ENCODE data around the gene MLLT10.

Gene MLLT10

DNA sequence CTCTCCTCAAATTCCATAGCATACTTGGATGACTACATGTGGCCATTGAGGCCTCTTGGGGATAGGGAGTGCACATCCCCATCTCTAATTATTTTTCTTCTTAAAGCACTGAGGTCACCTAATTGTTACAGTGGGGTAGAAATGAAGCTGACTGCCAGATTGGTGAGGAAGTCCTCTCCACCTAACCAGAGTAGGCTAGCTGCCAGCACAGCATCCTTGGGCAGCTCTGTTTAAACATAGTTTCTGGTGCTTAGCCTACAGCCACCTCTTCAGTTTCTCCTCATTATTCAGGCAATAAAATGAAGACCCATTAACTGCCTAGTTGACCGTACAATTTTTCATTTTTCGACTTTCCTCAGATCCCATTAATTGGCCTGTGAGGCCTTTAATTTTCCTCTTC is 104.6 kb downstream of the MLLT10 start:
- no peak for DNase-seq (ENCODE audit: low read depth)

GRCh38 chr10:21648040-21648439 is 114.0 kb downstream of the MLLT10 start:
- no peak for DNase-seq (ENCODE audit: low read depth)

DNA sequence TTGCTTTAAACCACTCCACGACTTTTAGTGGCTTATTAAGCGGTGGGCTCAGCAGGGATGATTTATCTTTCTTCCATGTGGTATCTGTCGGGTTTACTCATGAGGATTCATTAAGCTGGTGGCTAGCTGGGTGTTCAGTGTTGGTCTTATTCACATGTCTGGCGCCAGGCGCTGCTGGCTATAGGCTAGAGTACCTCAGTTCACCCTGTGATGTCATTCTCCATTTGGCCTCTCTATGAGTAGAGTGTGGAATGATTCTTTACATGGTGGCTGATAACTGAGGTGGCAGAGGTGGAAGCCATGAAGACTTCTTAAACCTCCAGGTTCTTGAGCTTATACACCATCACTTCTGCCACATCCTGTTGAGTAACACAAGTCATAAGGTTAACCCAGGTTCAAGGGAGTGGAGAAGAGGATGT is 115.4 kb downstream of the MLLT10 start:
- DNase-seq (ENCODE audit: low read depth): no peak

DNA sequence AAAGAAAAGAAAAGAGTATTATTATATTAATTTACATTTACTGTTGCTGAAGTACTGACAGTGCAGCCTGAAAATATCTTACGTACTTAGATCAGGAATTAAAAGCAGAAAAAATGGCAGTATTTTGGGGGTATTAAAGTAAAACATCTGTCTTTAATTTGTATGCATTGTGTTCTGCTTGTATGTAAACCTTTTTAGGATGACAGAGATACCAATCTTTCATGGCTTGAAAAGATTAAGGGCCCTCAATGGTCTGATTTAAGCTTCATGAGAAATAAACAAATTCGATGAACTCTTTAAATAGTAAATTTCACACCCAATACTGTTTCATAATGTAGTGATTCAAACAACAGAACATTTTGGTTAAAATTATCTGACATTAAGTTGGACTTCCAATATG is 116.3 kb downstream of the MLLT10 start:
- no peak for DNase-seq (ENCODE audit: low read depth)

DNA sequence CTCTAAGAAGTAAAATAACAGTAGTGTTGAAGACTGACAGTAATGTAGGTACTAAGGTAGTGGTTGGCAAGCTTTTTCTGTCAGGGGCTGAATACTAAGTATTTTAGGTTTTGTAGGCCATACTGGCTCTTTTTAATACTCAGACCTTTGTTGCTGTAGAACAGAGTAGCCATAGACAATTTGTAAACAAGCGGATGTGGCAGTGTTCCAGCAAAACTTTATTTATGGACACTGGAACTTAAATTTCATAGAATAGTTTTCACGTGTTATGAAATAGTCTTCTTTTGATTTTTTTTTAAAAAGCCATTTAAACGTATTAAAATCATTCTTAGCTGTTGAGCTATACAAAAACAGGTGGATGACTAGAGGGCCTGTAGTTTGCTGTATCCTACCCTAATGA is 121.2 kb downstream of the MLLT10 start:
- DNase-seq (ENCODE audit: low read depth): no peak

- DNase-seq (ENCODE audit: low read depth): no peak
Observed at GRCh38 chr10:21655687-21656086, 121.7 kb downstream of the MLLT10 start.

- no peak for DNase-seq (ENCODE audit: low read depth)
Observed at GRCh38 chr10:21661087-21661486, 127.1 kb downstream of the MLLT10 start.

GRCh38 chr10:21661935-21662334 is 127.9 kb downstream of the MLLT10 start:
- DNase-seq (ENCODE audit: low read depth): no peak

- no peak for DNase-seq (ENCODE audit: low read depth)
Observed at GRCh38 chr10:21662635-21663034, 128.6 kb downstream of the MLLT10 start.

GRCh38 chr10:21668831-21669230 is 134.8 kb downstream of the MLLT10 start:
- no peak for DNase-seq (ENCODE audit: low read depth)

- no peak for DNase-seq (ENCODE audit: low read depth)
Observed at GRCh38 chr10:21670391-21670790, 136.4 kb downstream of the MLLT10 start.

DNA sequence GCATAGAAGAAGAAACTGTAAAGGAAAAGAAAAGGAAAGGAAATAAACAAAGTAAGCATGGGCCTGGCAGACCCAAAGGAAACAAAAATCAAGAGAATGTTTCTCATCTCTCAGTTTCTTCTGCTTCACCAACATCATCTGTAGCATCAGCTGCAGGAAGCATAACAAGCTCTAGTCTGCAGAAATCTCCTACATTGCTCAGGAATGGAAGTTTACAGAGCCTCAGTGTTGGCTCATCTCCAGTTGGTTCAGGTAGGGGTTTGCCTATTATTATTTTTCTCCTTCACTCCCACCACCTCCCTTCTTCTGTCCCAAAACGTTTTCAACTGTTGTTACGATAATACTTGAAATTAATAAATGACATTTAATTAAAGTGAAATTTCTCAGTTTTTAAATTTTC is 139.6 kb downstream of the MLLT10 start:
- no peak for DNase-seq (ENCODE audit: low read depth)

GRCh38 chr10:21675157-21675796 is 141.2 kb downstream of the MLLT10 start:
- DNase-seq (ENCODE audit: low read depth): no peak

GRCh38 chr10:21677551-21677950 is 143.5 kb downstream of the MLLT10 start:
- no peak for DNase-seq (ENCODE audit: low read depth)

GRCh38 chr10:21681156-21681555 is 147.1 kb downstream of the MLLT10 start:
- no peak for DNase-seq (ENCODE audit: low read depth)

- no peak for DNase-seq (ENCODE audit: low read depth)
Observed at GRCh38 chr10:21687266-21688008, 153.4 kb downstream of the MLLT10 start.

GRCh38 chr10:21688009-21688332 is 153.9 kb downstream of the MLLT10 start:
- no peak for DNase-seq (ENCODE audit: low read depth)

DNA sequence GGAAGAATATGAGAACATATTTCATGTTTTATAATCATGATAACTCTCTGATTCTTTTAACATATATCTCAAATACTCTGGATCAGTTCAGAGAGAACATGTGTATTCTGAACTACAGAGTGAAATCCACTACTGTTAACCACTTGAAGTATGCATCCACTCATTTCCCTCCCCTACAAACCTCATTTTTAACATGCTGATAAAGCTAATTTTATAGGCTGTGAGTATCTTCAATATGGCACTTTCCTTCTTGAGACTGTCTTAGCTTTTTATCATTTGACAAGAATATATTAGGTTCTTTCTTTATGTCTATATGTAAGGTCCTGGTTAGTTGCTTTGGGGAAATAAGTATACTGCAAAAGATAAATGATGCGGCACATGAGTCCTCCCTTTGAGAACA is 154.8 kb downstream of the MLLT10 start:
- no peak for DNase-seq (ENCODE audit: low read depth)

DNA sequence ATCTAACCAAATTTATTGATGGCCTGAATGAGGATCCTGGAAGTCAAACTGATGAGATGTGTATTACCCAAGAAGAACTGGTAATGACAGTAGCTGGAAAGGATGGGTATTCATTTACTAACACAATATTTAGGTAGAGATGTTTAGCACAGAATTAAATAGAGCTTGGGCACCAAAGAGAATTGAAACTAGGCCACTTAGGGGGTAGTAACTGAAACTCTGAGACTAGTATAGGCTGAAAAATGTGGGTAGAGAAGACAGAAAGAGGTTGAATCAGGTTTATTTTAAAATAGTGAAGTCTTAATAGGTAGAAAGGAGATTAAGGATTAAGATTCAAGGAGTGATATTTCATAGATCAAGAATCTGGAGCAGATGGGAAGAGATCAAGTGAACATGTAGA is 155.8 kb downstream of the MLLT10 start:
- DNase-seq (ENCODE audit: low read depth): no peak

- DNase-seq (ENCODE audit: low read depth): no peak
Observed at GRCh38 chr10:21692916-21693315, 158.9 kb downstream of the MLLT10 start.

GRCh38 chr10:21693418-21693817 is 159.4 kb downstream of the MLLT10 start:
- DNase-seq (ENCODE audit: low read depth): no peak

DNA sequence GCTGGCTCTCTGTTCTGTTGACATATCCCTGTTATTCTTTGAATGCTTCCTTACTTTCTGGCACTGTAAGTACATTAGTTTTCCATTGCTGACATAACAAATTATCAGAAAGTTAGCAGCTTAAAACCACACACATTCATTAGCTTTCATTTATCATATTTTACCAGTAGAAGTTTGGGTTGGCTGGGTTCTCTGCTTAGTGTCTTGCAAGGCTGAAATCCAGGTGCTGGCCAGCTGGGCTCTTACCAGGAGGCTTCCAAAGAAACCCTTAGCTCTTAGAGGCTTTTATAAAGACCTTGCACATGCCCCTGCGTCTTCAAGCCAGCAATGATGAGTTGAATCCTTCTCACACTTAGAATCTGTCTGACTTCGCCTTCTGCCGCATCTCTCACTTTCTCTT is 160.6 kb downstream of the MLLT10 start:
- no peak for DNase-seq (ENCODE audit: low read depth)

DNA sequence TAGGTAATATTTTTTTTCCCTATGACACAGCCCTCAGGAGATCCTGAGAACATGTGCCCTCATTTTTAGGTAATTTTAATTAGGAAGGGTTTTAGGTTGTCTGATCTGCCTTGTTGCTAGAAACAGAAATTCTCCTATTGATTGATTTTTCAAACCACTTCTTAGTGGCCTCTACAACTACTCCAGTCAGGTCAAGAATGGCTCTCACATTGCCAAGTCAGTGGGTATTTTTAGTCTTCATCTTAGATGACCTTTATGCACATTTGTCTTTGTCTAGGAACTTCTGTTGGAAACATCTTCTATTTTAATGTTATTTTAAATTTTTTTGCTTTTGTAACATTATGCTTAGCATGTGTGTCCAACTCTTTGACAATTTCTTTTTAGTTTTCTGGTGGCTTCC is 162.3 kb downstream of the MLLT10 start:
- no peak for DNase-seq (ENCODE audit: low read depth)

DNA sequence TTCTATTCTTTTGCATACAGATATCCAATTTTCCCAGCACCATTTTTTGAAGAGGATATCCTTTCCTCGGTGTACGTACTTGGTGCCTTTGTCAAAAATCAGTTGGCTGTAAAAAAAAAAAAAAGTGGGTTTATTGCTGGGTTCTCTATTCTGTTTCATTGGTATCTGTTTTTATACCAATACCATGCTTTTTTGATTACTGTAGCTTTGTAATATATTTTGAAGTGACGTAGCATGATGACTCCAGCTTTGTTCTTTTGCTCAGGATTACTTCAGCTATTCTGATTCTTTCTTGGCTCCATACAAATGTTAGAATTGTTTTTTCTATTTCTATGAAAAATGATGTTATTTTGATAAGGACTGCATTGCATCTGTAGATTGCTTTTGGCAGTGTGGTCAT is 165.5 kb downstream of the MLLT10 start:
- no peak for DNase-seq (ENCODE audit: low read depth)
